Measurements from ENCODE around the gene PPP2R5E. TPM values are rescaled to one million over a fixed set of nuclear protein-coding genes. Genes with fewer than 3 reads are reported as not detected.

PPP2R5E gene
- total and polyA plus RNA-seq, 9 of the 15 experiments (the other 6 are each of a cell fraction or from before 2014, with no cell fraction given) = 4.2 to 30.3 (median 11.0) TPM

DNA sequence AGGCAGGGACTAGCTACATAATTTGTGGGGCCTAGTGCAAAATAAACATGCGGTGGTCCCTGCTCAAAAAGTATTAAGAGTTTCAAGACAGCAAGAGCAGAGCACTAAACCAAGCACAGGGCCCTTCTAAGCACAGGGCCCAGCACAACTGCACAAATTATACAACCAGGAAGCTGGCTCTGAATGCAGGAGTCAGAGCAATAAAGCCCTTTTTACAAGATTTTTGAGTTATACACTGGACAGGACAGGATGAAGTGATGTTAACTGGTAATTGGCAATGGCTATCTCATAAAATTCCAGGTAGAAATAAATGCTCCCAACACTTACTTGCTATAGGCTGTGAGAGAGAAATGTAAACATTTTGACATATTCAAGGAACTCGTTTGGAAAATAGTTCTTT lies 138.3 kb downstream of the PPP2R5E start:
- BruUV-seq (replicated peaks) = no TSS peak
- no peak for ATAC-seq
- intact Hi-C loops (cut with micrococcal nuclease) (no loop called here), in situ Hi-C loops (cut with MboI) (no loop called here)
- no peaks in the 10 kb centered on the region for H3K9me1 ChIP-seq (ENCODE audit: control insufficient read depth, insufficient read depth, low read length)
- no peak for FAIRE-seq
- TF ChIP-seq NRF1 (conservative IDR thresholded peaks at IDR 0.05 in 1 of 2, IDR thresholded peaks at IDR 0.05 in 1 of 2) (no peak), CBFA2T3 (IDR thresholded peaks at IDR 0.05) (no peak), BHLHE40 (IDR thresholded peaks at IDR 0.05; ENCODE audit: low read length) (no peak), ZKSCAN8 (CRISPR knock-in tag; IDR thresholded peaks at IDR 0.05) (no peak), ZNF431 (CRISPR knock-in tag; IDR thresholded peaks at IDR 0.05) (no peak), RBM22 (IDR thresholded peaks at IDR 0.05; ENCODE audit: low read depth, low read length, poor library complexity, severe bottlenecking) (no peak), ADNP (tag; IDR thresholded peaks at IDR 0.05) (no peak), CC2D1A (IDR thresholded peaks at IDR 0.05) (no peak), ZNF668 (CRISPR knock-in tag; IDR thresholded peaks at IDR 0.05) (no peak)
- TF ChIP-seq, protein P1, sequence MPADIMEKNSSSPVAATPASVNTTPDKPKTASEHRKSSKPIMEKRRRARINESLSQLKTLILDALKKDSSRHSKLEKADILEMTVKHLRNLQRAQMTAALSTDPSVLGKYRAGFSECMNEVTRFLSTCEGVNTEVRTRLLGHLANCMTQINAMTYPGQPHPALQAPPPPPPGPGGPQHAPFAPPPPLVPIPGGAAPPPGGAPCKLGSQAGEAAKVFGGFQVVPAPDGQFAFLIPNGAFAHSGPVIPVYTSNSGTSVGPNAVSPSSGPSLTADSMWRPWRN (IDR thresholded peaks at IDR 0.05; ENCODE audit: low read depth) = no peak
- ChIA-PET CTCF (ENCODE audit: low intra/inter-chr PET ratio) (no interaction called here), POLR2A (no interaction called here)
- no peak overlapping the region for H3K4me2 ChIP-seq (ENCODE audit: insufficient read depth, low read length)
- H2AFZ ChIP-seq (ENCODE audit: low read depth, low read length) = no peak overlapping the region
- no peak for DNase-seq (ENCODE audit: extremely low read depth in 1 of 4, low spot score in 3 of 4)
- no peaks in the 10 kb centered on the region for H3K36me3 ChIP-seq (ENCODE audit: control insufficient read depth, insufficient read depth, low read length)
- H3K79me2 ChIP-seq (ENCODE audit: control insufficient read depth, insufficient read depth, low read length) = no peaks in the 10 kb centered on the region
- H3K9me3 ChIP-seq (replicated peaks; ENCODE audit: control insufficient read depth, insufficient read depth, low read depth, low read length) = no peaks in the 10 kb centered on the region
- 96% methylated on average over 2 of the region's 2 CpGs for WGBS (ENCODE audit: insufficient coverage, low coverage, missing lambda C conversion rate)
- no peak overlapping the region for H3K4me3 ChIP-seq
- H3K4me1 ChIP-seq (replicated peaks in 1 of 2; ENCODE audit: control insufficient read depth in 2 of 2, insufficient read depth in 2 of 2, low read length in 2 of 2) = no peaks in the 10 kb centered on the region
- H4K20me1 ChIP-seq (replicated peaks; ENCODE audit: control insufficient read depth, insufficient read depth, low read length) = no peaks in the 10 kb centered on the region
- H3K27me3 ChIP-seq (ENCODE audit: control insufficient read depth in 2 of 2, insufficient read depth in 2 of 2, low read length in 2 of 2) = no peaks in the 10 kb centered on the region
- no peak overlapping the region for H3K27ac ChIP-seq (ENCODE audit: extremely low read depth, low read depth, low read length)
- H3K9ac ChIP-seq (ENCODE audit: insufficient read depth in 1 of 2, low read depth in 2 of 2, low read length in 2 of 2) = no peak overlapping the region
